BE2C (cell line): ENCODE data around the gene PIKFYVE.
A peak's percentile ranks its signal among the peaks of the same experiment; 100 is the strongest.
"Not testable (repeated sequence)": the region's sequence is repeated elsewhere in the genome, so short reads cannot be mapped to it uniquely, and the experiment has no call there.

ENCODE experiments used
- DNase-seq: peaks from one replicate; pipeline ENCODE4 v3.0.0-alpha.2; 2020
- H3K27me3 ChIP-seq: fragments of 250-450 bp; sonication (Bioruptor Pico); 2 replicates; pipeline ENCODE4 v1.5.1; 2020; ENCODE audit warnings: mild to moderate bottlenecking
- H3K36me3 ChIP-seq: fragments of 250-450 bp; sonication (Bioruptor Pico); 2 replicates; pipeline ENCODE4 v1.5.1; 2020; ENCODE audit warnings: mild to moderate bottlenecking
- H3K4me1 ChIP-seq: fragments of 250-450 bp; sonication (Bioruptor Pico); 2 replicates; pipeline ENCODE4 v1.5.1; 2020
- H3K4me3 ChIP-seq: 2 replicates; pipeline ENCODE4 v1.5.1; 2011; ENCODE audit warnings: low read depth, low read length
- H3K9me3 ChIP-seq: fragments of 250-450 bp; sonication (Bioruptor Pico); 2 replicates; pipeline ENCODE4 v1.5.1; 2020
- CTCF ChIP-seq: IDR thresholded peaks from 2 replicates; pipeline ENCODE4 v1.5.1; 2012; ENCODE audit warnings: mild to moderate bottlenecking, low read depth, low read length

The PIKFYVE gene

GRCh38 chr2:208379192-208379591 is 113.1 kb downstream of the PIKFYVE start:
- DNase-seq = no peak
- TF ChIP-seq CTCF = no peak
- Histone ChIP-seq H3K27me3 (no peaks in the 10 kb centered on the region), H3K4me1 (no peaks in the 10 kb centered on the region), H3K4me3 (no peak overlapping the region), H3K36me3 (no peaks in the 10 kb centered on the region), H3K9me3 (no peaks in the 10 kb centered on the region)

- Histone ChIP-seq H3K9me3 (no peaks in the 10 kb centered on the region), H3K4me1 (no peaks in the 10 kb centered on the region), H3K4me3 (no peak overlapping the region), H3K36me3 (no peaks in the 10 kb centered on the region), H3K27me3 (no peaks in the 10 kb centered on the region)
- no peak for DNase-seq
- no peak for TF ChIP-seq CTCF
Observed at GRCh38 chr2:208384637-208385036, 118.6 kb downstream of the PIKFYVE start.

GRCh38 chr2:208386541-208386940 is 120.5 kb downstream of the PIKFYVE start:
- Histone ChIP-seq H3K4me1 (no peaks in the 10 kb centered on the region), H3K27me3 (no peaks in the 10 kb centered on the region), H3K4me3 (no peak overlapping the region), H3K36me3 (no peaks in the 10 kb centered on the region), H3K9me3 (no peaks in the 10 kb centered on the region)
- DNase-seq = no peak
- TF ChIP-seq CTCF = no peak

- no peak overlapping the region for H3K4me3 ChIP-seq
- H3K27me3 ChIP-seq = no peaks in the 10 kb centered on the region
- no peak for DNase-seq
- no peaks in the 10 kb centered on the region for H3K4me1 ChIP-seq
- H3K36me3 ChIP-seq = no peaks in the 10 kb centered on the region
- no peaks in the 10 kb centered on the region for H3K9me3 ChIP-seq
- TF ChIP-seq CTCF = no peak
Observed at GRCh38 chr2:208389940-208390339, 123.9 kb downstream of the PIKFYVE start.

- TF ChIP-seq CTCF = peak; percentile 31
- Histone ChIP-seq H3K27me3 (no peaks in the 10 kb centered on the region), H3K4me1 (no peaks in the 10 kb centered on the region), H3K9me3 (no peaks in the 10 kb centered on the region), H3K4me3 (no peak overlapping the region), H3K36me3 (no peaks in the 10 kb centered on the region)
- DNase-seq = no peak
Observed at GRCh38 chr2:208392300-208392699, 126.2 kb downstream of the PIKFYVE start.

GRCh38 chr2:208396796-208397195 is 130.7 kb downstream of the PIKFYVE start:
- not testable (repeated sequence) for DNase-seq, H3K4me3 ChIP-seq, H3K36me3 ChIP-seq, H3K27me3 ChIP-seq, H3K9me3 ChIP-seq, H3K4me1 ChIP-seq

GRCh38 chr2:208399201-208399600 is 133.1 kb downstream of the PIKFYVE start:
- no peaks in the 10 kb centered on the region; the same call in 1 of the 2 replicates for H3K4me1 ChIP-seq
- H3K9me3 ChIP-seq = no peaks in the 10 kb centered on the region
- no peaks in the 10 kb centered on the region for H3K36me3 ChIP-seq
- TF ChIP-seq CTCF = no peak
- H3K4me3 ChIP-seq = no peak overlapping the region
- no peaks in the 10 kb centered on the region for H3K27me3 ChIP-seq
- no peak for DNase-seq
